Adipocyte (in vitro differentiated cells): ENCODE data around the gene ALG3.

ENCODE experiments used
- DNase-seq: peaks from one replicate; pipeline ENCODE4 v3.0.0-alpha.2; 2015; ENCODE audit warnings: low read depth
- H3K27me3 ChIP-seq: replicated peaks from 2 replicates; pipeline ENCODE4 v1.7.0; 2013; ENCODE audit warnings: mild to moderate bottlenecking, low read length, moderate library complexity; ENCODE audit not compliant: control insufficient read depth, insufficient read depth
- H3K36me3 ChIP-seq: 2 replicates; pipeline ENCODE4 v1.7.0; 2013; ENCODE audit warnings: low read length, mild to moderate bottlenecking, moderate library complexity; ENCODE audit not compliant: control insufficient read depth, insufficient read depth, severe bottlenecking
- H3K4me1 ChIP-seq: 2 replicates; pipeline ENCODE4 v1.7.0; 2013; ENCODE audit warnings: mild to moderate bottlenecking, low read length, moderate library complexity; ENCODE audit not compliant: control insufficient read depth, insufficient read depth
- H3K4me3 ChIP-seq: 2 replicates; pipeline ENCODE4 v1.7.0; 2013; ENCODE audit warnings: mild to moderate bottlenecking, low read length, moderate library complexity
- H3K9ac ChIP-seq: 2 replicates; pipeline ENCODE4 v1.7.0; 2013; ENCODE audit warnings: mild to moderate bottlenecking, low read length, moderate library complexity
- H3K9me3 ChIP-seq: 2 replicates; pipeline ENCODE4 v1.7.0; 2013; ENCODE audit warnings: mild to moderate bottlenecking, low read length, moderate library complexity; ENCODE audit not compliant: control insufficient read depth

The ALG3 gene

GRCh38 chr3:184248454-184249411 lies at the start of gene ALG3:
TSS of gene ALG3 (minus strand) at chr3:184248962. CDS start at chr3:184248940, 22 bp downstream.
- Histone ChIP-seq H3K9me3 (no peaks in the 10 kb centered on the region), H3K9ac (peak within 1 kb of the TSS; percentile 95), H3K4me3 (peak within 1 kb of the TSS; percentile 98), H3K36me3 (peaks cover 19% of the 10 kb centered on the region), H3K4me1 (peaks cover 10% of the 10 kb centered on the region), H3K27me3 (no peaks in the 10 kb centered on the region)
- peak; percentile 95 for DNase-seq

- H3K9me3 ChIP-seq, result no peaks in the 10 kb centered on the region
- H3K4me1 ChIP-seq, result peaks cover 9% of the 10 kb centered on the region
- peaks cover 6% of the 10 kb centered on the region for H3K27me3 ChIP-seq
- H3K9ac ChIP-seq, result no peak overlapping the region
- H3K4me3 ChIP-seq, result no peak overlapping the region
- DNase-seq, result no peak
- peaks cover 12% of the 10 kb centered on the region for H3K36me3 ChIP-seq
These were observed 47.9 kb upstream of the ALG3 start for GRCh38 chr3:184296616-184297015.

GRCh38 chr3:184295771-184296170 lies 47.0 kb upstream of the ALG3 start:
- peaks cover 10% of the 10 kb centered on the region for H3K27me3 ChIP-seq
- H3K36me3 ChIP-seq, result peaks cover 7% of the 10 kb centered on the region
- DNase-seq, result no peak

GRCh38 chr3:184291738-184292445 lies 43.1 kb upstream of the ALG3 start:
- H3K9me3 ChIP-seq, result no peaks in the 10 kb centered on the region
- no peak overlapping the region for H3K4me3 ChIP-seq
- H3K9ac ChIP-seq, result no peak overlapping the region
- no peak for DNase-seq
- peaks cover 16% of the 10 kb centered on the region for H3K27me3 ChIP-seq
- no peaks in the 10 kb centered on the region for H3K36me3 ChIP-seq
- H3K4me1 ChIP-seq, result no peaks in the 10 kb centered on the region

More at GRCh38 chr3:184295771-184296170, 47.0 kb upstream of the ALG3 start:
- no peak overlapping the region for H3K9ac ChIP-seq
- H3K4me3 ChIP-seq, result no peak overlapping the region
- H3K4me1 ChIP-seq, result peaks cover 8% of the 10 kb centered on the region
- no peaks in the 10 kb centered on the region for H3K9me3 ChIP-seq

GRCh38 chr3:184291044-184291737 lies 42.4 kb upstream of the ALG3 start:
- H3K27me3 ChIP-seq, result peaks cover 18% of the 10 kb centered on the region
- H3K9me3 ChIP-seq, result no peaks in the 10 kb centered on the region
- no peak overlapping the region for H3K9ac ChIP-seq
- no peak overlapping the region for H3K4me3 ChIP-seq
- no peaks in the 10 kb centered on the region for H3K36me3 ChIP-seq
- no peaks in the 10 kb centered on the region for H3K4me1 ChIP-seq
- no peak for DNase-seq

GRCh38 chr3:184290331-184290730 lies 41.6 kb upstream of the ALG3 start:
- Histone ChIP-seq H3K27me3 (peaks cover 26% of the 10 kb centered on the region), H3K9ac (no peak overlapping the region), H3K4me3 (no peak overlapping the region), H3K9me3 (no peaks in the 10 kb centered on the region), H3K4me1 (no peaks in the 10 kb centered on the region), H3K36me3 (no peaks in the 10 kb centered on the region)
- DNase-seq, result no peak

- H3K9me3 ChIP-seq, result no peaks in the 10 kb centered on the region
- H3K4me3 ChIP-seq, result no peak overlapping the region
- peaks cover 26% of the 10 kb centered on the region for H3K27me3 ChIP-seq
- H3K36me3 ChIP-seq, result no peaks in the 10 kb centered on the region
- H3K4me1 ChIP-seq, result no peaks in the 10 kb centered on the region
- no peak overlapping the region for H3K9ac ChIP-seq
- DNase-seq, result peak; percentile 70
These were observed 40.7 kb upstream of the ALG3 start for GRCh38 chr3:184289426-184289938.

GRCh38 chr3:184284696-184285095 lies 35.9 kb upstream of the ALG3 start:
- H3K9ac ChIP-seq, result no peak overlapping the region
- peak; percentile 67 for DNase-seq
- H3K9me3 ChIP-seq, result peaks cover 11% of the 10 kb centered on the region
- H3K4me3 ChIP-seq, result no peak overlapping the region
- H3K36me3 ChIP-seq, result no peaks in the 10 kb centered on the region
- H3K4me1 ChIP-seq, result no peaks in the 10 kb centered on the region
- H3K27me3 ChIP-seq, result peaks cover 16% of the 10 kb centered on the region

GRCh38 chr3:184283681-184284080 lies 34.9 kb upstream of the ALG3 start:
- Histone ChIP-seq H3K4me1 (no peaks in the 10 kb centered on the region), H3K4me3 (no peak overlapping the region), H3K9ac (no peak overlapping the region), H3K36me3 (no peaks in the 10 kb centered on the region), H3K9me3 (peaks cover 11% of the 10 kb centered on the region), H3K27me3 (peaks cover 17% of the 10 kb centered on the region)
- no peak for DNase-seq

- H3K27me3 ChIP-seq, result peaks cover 22% of the 10 kb centered on the region
- H3K9ac ChIP-seq, result no peak overlapping the region
- DNase-seq, result no peak
- no peaks in the 10 kb centered on the region for H3K4me1 ChIP-seq
- peaks cover 11% of the 10 kb centered on the region for H3K9me3 ChIP-seq
- H3K4me3 ChIP-seq, result no peak overlapping the region
- H3K36me3 ChIP-seq, result no peaks in the 10 kb centered on the region
These were observed 34.2 kb upstream of the ALG3 start for GRCh38 chr3:184282941-184283340.

GRCh38 chr3:184277366-184277765 lies 28.6 kb upstream of the ALG3 start:
- Histone ChIP-seq H3K9me3 (peaks cover 7% of the 10 kb centered on the region), H3K9ac (no peak overlapping the region), H3K27me3 (peaks cover 48% of the 10 kb centered on the region), H3K36me3 (no peaks in the 10 kb centered on the region), H3K4me1 (no peaks in the 10 kb centered on the region), H3K4me3 (no peak overlapping the region)
- DNase-seq, result no peak
